GM19397 (cell line): ENCODE measurements around the gene KIAA0753.

Source experiments
- ATAC-seq: cut with Tn5 transposase; IDR thresholded peaks from one replicate; pipeline ENCODE4 v1.9.1; 2021; ENCODE audit warnings: mild to moderate bottlenecking, moderate library complexity; ENCODE audit not compliant: unreplicated experiment

KIAA0753 gene

DNA sequence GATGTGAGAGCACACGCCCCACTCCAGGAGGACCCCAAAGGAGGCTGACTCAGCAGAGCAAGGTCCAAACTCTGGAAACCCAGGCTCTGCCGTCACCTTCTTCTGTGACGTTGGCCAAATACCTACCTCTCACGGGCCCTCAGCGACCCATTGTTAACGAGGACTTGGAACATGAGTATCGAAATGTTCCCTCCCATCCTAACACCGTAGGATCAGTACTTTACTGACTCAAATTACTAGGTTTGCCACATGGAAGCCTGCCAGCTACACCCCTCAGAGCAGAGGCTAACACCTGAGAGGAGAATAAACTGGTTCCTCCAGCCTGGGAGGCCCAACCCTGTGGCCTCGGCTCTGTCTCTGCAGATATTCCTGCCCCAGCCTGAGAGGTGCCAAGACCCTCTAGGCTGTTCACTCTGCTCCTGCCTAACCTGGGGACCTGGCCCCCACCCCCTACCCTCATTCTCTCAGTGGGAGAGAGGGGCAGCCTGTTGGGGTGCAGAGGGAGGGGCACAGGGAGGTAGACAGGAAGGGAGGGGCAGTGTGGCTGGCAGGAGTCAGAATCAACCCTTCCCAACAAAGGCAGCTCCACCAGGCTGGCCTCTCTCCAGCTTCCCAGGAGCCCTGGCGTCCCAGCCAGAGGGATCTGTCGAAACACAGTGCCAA, 88.5 kb downstream of the KIAA0753 start:
- no peak for ATAC-seq

DNA sequence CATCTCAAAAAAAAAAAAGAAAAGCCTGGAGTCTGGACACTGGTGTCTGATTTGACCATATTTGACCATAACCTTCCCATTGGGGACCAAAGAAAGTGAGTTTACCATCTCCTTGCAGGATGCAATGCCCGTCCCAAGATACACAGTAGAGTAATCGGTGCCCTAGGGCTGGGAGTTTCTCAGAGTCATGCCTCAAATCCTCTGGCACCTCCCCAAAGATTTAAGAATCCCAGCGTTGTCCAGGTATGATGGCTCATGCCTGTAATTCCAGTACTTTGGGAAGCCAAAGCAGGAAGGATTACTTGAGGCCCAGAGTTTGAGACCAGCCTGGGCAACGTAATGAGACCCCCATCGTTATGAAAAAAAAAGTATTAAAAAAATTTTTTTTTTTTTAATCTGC, 89.2 kb downstream of the KIAA0753 start:
- ATAC-seq: no peak

DNA sequence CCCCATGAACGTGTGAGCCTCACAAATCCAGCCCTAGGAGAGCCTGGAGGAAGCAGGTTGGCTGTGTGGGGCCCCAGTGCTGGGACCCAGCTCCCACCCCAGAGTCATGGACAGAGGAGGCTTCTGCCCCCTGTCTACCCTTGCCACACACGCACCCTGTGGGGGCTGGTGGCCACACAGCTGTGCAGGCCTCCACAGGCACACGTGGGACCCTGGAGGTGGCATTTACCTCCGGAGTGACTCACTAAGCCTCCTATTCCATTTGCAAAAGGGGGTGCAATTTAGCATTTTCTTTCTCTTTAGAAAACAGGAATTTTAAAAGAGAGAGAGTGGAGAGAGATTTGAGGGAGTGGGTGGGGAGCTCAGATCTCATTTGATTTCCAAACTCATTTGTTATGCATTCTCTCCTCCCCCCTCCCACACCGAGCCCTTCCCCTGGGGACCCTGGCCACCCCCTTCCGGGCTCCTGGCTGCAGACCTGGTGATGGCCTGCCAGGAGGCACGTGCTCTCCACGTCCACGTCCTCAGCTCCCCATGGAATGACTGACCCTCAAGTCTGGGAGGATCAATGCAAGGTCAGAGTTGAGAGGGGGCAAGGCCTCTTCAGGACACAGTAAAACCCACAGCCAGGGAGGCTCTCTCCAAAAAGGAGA, 91.0 kb downstream of the KIAA0753 start:
- no peak for ATAC-seq

- no peak for ATAC-seq
Observed at GRCh38 chr17:6548578-6549330, 91.8 kb downstream of the KIAA0753 start.

DNA sequence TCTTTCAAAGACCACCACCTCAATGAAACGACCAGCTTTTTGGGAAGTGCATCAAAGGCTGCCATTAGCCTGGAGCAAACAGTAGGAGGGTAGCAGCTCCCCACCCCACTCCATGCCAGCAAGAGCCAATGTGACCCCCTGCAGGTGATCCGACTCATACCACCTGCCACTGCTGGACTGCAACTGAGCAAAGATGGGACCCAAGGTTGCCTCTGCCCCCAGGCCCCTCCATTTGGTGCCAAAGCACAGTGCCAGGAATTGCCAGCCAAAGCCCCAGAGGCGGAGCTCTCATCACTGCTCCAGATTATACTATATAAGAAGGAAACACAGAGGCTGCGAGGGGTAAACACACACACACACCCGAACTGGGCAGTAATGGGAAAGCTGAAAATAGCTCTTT, 92.5 kb downstream of the KIAA0753 start:
- ATAC-seq: no peak

DNA sequence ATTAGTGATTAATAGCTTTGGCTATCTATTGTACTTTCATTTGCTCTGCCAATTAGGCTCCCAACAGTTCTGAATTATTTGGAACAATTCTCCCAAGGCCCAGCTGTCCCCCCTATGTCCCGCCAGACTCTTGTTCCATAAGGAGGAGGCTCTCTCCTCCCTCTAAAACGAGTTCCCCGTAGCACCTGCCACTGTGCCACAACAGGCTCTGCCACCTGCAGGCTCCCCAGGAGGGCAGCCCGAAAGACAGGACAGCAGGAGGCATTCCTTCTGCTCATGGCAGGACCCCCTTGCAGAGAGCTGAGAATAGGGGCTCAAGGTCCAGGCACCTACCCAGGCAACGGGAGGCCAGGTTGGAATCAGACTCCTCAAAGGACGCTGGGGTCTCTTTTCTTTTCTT, 93.2 kb downstream of the KIAA0753 start:
- no peak for ATAC-seq

GRCh38 chr17:6546069-6546718, 94.3 kb downstream of the KIAA0753 start:
- ATAC-seq: no peak

DNA sequence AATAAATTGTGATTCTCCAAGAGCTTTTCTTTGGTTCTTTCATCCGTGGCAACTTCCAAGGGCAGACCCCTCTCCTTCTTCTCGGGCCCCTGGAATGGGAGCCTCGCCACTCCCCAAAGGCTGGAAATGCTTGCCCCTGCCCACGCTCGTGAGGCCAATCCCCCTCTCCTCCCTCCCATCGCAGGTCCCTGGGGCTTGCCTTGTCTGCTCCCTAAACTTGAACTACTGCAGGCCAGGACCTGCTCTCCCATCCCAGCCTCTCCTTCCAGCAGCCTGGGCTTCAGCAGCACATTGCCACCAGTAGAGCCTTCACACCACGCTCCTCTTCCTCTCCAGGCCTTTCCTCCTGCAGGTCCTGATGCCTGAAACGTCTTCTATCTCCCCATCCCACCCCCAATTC, 95.2 kb downstream of the KIAA0753 start:
- no peak for ATAC-seq

DNA sequence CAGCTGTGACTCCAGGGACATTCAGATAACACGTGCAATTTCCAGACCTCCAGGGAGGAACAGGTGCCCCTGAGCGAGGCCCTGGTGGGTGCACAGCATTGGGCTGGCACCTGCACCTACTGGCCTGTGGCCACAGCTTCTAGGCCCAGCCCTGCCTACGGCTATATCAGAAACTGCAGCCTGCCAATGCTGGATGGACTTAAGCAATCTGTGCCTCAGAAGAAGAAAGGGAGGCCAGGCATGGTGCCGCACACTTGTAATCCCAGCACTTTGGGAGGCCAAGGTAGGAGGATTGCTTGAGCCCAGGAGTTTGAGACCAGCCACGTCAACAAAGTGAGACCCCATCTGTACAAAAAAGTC, 96.5 kb downstream of the KIAA0753 start:
- ATAC-seq: no peak

GRCh38 chr17:6543079-6544010, 97.2 kb downstream of the KIAA0753 start:
- no peak for ATAC-seq

GRCh38 chr17:6542577-6542976, 97.9 kb downstream of the KIAA0753 start:
- ATAC-seq: no peak

DNA sequence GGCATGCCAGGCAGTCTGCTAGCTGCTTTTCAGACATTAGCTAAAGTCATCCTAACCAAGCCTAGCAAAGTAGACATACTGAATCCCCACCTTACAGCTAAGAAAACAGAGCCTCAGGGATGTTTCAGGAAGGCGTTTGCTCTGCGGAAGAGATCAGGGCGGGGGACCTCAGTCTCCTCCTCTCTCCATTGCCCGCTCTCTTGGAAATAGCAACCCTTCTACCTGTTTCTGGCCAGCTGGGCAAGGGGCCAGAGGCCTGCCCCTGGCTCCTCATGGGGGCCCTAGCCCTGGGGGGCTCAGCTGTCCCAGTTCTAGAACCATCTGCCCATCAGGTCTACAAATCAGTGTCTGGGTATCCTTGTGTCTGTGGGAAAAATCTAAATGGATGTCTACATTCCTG, 98.6 kb downstream of the KIAA0753 start:
- ATAC-seq: no peak

DNA sequence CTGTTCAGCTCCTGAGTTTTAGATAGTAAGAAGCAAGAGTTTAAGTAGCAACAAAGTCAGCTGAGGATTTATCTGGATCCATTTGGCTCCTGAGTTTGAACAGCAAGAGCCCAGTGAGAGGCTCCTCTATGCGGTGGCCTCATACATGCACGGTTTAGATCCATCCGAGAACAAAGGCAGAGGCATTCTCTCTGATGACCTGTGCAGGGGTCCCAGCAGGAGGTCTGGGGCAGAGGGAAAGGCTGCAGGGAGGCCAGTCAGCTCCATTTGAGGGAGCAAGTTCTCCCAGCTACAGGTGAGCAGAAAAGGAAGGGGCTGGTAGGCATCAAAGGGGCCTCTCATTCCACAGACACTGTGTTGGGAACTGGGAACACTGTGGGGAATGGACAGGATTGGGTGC, 100.6 kb downstream of the KIAA0753 start:
- ATAC-seq: no peak

- no peak for ATAC-seq
Observed at GRCh38 chr17:6536566-6537065, 103.9 kb downstream of the KIAA0753 start.

DNA sequence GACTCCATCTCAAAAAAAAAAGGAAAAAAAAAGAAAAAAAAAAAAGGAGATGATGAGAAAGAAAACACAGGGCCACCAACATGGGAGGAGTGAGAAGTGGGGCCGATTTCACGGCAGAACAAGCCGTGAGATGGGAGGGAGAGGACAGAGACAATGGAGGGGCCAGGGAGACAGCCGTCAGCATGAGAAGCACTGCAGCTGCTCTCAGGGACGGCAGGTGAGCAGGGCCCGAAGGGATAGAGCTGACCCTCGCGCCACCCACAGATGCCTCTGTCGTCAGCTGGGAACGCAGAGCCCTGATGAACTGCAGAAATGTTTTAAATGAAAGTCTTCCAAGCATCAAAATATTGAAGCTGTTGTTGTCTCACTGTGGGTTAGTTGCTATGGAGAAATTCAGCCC, 104.5 kb downstream of the KIAA0753 start:
- no peak for ATAC-seq

DNA sequence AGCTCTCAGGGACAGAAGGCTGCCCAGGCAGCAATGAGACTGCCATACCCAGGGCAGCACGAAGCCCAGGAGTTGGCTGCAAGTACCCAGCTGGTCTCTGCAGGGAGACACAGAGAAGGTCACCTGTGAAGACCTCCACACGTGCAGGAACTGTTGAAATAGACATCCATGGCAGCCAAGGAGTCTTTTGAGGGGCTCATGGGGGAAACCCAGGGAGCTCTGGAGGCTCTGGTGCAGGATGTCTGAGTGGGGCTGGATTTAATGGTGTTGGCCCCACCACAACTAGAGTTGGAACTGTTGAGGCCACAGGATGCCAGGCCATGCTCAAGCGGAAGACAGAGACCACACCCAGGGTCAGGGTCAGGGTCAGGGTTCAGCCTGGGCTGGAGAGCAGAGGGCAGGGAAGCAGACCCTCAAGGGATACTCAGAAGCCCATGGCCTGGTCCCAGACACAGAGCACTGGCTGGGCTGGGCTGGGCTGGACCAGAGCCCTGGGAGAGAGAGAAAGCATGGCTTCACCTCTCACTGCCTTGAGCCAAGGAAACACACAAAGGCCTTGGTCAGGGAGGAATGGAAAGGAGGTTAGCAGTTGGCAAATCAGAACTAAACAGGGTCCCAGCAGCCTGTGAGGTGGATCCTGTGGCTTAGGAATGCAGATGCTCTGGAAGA, 105.5 kb downstream of the KIAA0753 start:
- no peak for ATAC-seq

- no peak for ATAC-seq
Observed at GRCh38 chr17:6532441-6532885, 108.0 kb downstream of the KIAA0753 start.

GRCh38 chr17:6531575-6531974, 108.9 kb downstream of the KIAA0753 start:
- no peak for ATAC-seq

- ATAC-seq: no peak
Observed at GRCh38 chr17:6530324-6530920, 110.1 kb downstream of the KIAA0753 start.
